GM13977 (cell line): ENCODE results near the gene GPR65.

Experiments
- DNase-seq: peaks from one replicate; pipeline ENCODE4 v3.0.0; 2012; ENCODE audit warnings: low spot score
- CTCF ChIP-seq: IDR thresholded peaks from 2 replicates; pipeline ENCODE4 v1.5.1; 2012; ENCODE audit warnings: mild to moderate bottlenecking, control low read depth; ENCODE audit not compliant: insufficient read depth; ENCODE audit errors: extremely low read depth, missing control alignments
- in situ Hi-C: fragments of 300-500 bp; cut with MboI; formaldehyde crosslinking; loops from one replicate; pipeline ENCODE4 v1.12.0; 2022; ENCODE audit warnings: low sequenced_read_pairs, low pct_unique_long_range_greater_than_20kb, mixed read lengths, inconsistent platforms; ENCODE audit not compliant: unreplicated experiment

Gene GPR65

GRCh38 chr14:88005050-88005481, at the start of gene GPR65:
GPR65 (plus strand) TSS chr14:88005135; CDS start chr14:88010848, 5,713 bp downstream.
- TF ChIP-seq CTCF: no peak
- in situ Hi-C loops: no loop called here
- peak; percentile 28 for DNase-seq

GRCh38 chr14:87955501-87955900, 49.4 kb upstream of the GPR65 start:
- in situ Hi-C loops: no loop called here
- DNase-seq: no peak
- TF ChIP-seq CTCF: no peak

- in situ Hi-C loops: no loop called here
- DNase-seq: no peak
- no peak for TF ChIP-seq CTCF
Observed at GRCh38 chr14:87960013-87960787, 44.7 kb upstream of the GPR65 start.

- TF ChIP-seq CTCF: no peak
- in situ Hi-C loops: no loop called here
- no peak for DNase-seq
Observed at GRCh38 chr14:87961246-87961645, 43.7 kb upstream of the GPR65 start.

GRCh38 chr14:87966816-87967215, 38.1 kb upstream of the GPR65 start:
- in situ Hi-C loops: no loop called here
- no peak for TF ChIP-seq CTCF
- no peak for DNase-seq

GRCh38 chr14:87967496-87967895, 37.4 kb upstream of the GPR65 start:
- DNase-seq: no peak
- TF ChIP-seq CTCF: no peak
- in situ Hi-C loops: no loop called here
